ENCODE data around the gene CSF2RB.

CSF2RB gene

DNA sequence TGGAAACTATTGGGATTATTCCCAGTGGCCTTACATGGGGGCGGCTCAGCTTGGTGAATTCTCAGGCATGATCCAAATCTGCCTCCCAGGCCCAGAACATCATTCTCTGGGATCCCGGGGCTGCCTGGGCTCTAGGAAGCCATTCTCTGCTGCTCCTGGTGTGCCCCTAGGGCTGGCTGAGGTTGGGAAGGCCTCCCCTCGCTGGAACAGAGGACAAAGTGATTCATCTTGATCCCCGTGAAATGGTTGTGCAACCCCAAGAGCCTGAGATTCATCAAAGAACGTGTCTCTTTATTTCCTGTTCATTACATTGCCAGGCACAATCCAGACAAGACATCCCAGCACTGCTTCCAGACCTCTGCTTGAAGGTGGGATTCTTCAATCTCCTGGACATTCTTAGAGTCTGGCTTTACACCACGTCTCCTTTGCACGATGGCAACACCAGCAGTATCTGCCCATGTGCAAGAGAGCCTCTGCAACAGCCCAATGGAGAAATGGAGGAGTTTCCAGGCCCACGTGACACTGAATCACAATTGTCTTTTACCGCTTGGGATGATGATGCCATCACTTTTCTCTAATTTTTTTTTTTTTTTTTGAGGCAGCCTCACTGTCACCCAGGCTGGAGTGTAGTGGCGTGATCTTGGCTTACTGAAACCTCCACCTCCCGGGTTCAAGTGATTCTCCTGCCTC, 53.6 kb downstream of the CSF2RB start:
- peaks cover 4% of the 10 kb centered on the region for H3K27me3 Mint-ChIP-seq
- no peak overlapping the region for H3K4me3 Mint-ChIP-seq
- DNase-seq (ENCODE audit: low spot score in 2 of 2) (no peak), ATAC-seq (ENCODE audit: low read depth) (no peak)
- H3K9me3 Mint-ChIP-seq, result no peaks in the 10 kb centered on the region
- peaks cover 4% of the 10 kb centered on the region for H3K4me1 Mint-ChIP-seq
- no peak overlapping the region for H3K27ac Mint-ChIP-seq
- H3K36me3 Mint-ChIP-seq, result no peaks in the 10 kb centered on the region

DNA sequence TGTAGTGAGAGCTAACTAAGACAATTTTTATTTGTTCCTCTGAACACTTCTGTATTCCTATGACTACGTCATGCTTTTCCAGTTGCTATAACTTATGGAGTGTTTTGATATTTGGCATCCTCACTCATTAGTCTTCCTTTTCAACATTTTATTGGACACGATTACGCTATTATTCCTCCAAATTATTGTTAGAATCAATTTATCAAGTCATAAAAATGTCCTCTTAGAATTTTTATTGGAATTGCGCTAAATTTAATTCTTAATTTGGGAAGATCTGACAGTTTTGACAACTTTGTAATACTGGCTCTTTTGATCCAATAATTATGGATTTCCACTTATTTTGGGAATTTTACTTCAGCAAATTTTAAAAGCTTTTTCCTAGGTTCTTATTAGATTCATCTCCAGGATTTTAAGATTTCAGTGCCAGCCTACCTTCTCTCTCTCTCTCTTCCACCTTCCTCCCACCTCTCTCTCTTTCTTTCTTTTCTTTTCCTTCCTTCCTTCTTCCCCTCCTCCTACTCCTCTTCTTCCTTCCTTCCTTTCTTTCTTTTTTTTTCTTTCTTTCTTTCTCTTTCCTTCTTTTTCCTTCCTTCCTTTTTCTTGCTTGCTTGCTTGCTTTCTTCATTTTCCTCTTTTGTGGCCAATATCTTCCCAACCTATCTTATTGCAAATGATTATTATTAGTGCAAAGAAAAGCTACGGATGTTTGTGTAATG, 55.0 kb downstream of the CSF2RB start:
- H3K4me3 Mint-ChIP-seq, result no peak overlapping the region
- ATAC-seq (ENCODE audit: low read depth) (no peak), DNase-seq (ENCODE audit: low spot score in 2 of 2) (no peak)
- peaks cover 2% of the 10 kb centered on the region for H3K4me1 Mint-ChIP-seq
- no peaks in the 10 kb centered on the region for H3K36me3 Mint-ChIP-seq
- no peaks in the 10 kb centered on the region for H3K9me3 Mint-ChIP-seq
- peaks cover 1% of the 10 kb centered on the region for H3K27me3 Mint-ChIP-seq
- H3K27ac Mint-ChIP-seq, result no peak overlapping the region

DNA sequence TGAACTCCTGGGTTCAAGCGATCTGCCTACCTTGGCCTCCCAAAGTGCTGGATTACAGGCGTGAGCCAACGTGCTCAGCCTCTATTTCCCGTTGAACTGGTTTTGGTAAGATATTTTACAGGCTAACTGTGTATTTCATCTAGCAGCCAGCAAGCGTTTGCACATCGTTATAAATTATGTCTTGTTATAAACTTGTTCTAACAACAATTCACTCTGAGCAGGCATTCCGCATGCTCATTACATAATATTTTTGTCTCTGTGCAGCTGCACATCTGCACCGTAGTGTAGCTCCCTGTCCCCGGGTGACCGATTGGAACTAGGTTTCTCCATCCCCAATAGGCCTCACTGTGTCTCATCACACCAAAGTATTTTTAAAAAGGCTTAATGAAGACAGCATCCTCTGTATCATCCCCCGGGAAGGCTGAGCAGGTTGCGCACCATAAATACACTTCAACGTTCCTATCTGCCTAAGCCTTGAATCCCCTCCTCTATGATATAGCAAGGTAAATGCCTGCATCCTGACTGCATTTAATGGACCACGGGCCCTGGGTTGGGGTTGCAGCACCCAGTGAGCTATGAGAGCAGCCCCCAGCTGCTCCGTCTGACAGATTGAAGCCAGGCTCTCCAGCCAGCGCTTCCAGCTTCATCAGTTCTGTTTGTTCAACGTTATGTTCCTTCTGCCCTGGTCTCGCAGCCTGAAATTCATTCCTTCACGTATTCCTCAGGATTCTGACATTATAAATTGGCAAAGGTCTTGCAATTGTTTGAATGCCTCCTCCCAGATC, 58.1 kb downstream of the CSF2RB start:
- no peak for DNase-seq (ENCODE audit: low spot score in 2 of 2)
- Mint-ChIP-seq H3K27me3 (no peaks in the 10 kb centered on the region), H3K27ac (no peak overlapping the region), H3K4me3 (no peak overlapping the region), H3K36me3 (no peaks in the 10 kb centered on the region), H3K4me1 (no peaks in the 10 kb centered on the region), H3K9me3 (no peaks in the 10 kb centered on the region)
- no peak for ATAC-seq (ENCODE audit: low read depth)

DNA sequence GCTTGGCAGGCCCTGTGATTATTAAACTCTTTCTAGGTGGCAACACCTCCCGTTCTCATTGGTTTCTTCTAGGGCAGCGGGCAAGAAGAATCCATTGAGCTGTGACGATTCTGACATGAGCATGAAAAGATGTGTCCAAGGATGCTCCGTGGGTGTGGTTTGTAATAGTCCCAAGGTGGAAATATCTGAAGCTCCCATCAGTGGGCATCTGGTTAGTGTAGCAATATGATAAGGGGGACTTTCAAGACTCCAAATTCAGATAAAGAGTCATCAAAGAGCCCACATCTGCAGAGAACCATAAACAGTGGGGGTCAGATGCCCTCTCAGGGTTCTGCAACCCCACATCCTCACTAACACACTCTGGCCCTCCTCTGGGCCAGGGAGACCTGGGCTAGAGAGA, 63.2 kb downstream of the CSF2RB start:
- H3K4me1 Mint-ChIP-seq, result peaks cover 8% of the 10 kb centered on the region
- H3K36me3 Mint-ChIP-seq, result no peaks in the 10 kb centered on the region
- peaks cover 2% of the 10 kb centered on the region for H3K27me3 Mint-ChIP-seq
- ATAC-seq (ENCODE audit: low read depth) (no peak), DNase-seq (ENCODE audit: low spot score in 2 of 2) (no peak)
- H3K9me3 Mint-ChIP-seq, result no peaks in the 10 kb centered on the region
- no peak overlapping the region for H3K27ac Mint-ChIP-seq
- H3K4me3 Mint-ChIP-seq, result peak overlapping the region; percentile 97

DNA sequence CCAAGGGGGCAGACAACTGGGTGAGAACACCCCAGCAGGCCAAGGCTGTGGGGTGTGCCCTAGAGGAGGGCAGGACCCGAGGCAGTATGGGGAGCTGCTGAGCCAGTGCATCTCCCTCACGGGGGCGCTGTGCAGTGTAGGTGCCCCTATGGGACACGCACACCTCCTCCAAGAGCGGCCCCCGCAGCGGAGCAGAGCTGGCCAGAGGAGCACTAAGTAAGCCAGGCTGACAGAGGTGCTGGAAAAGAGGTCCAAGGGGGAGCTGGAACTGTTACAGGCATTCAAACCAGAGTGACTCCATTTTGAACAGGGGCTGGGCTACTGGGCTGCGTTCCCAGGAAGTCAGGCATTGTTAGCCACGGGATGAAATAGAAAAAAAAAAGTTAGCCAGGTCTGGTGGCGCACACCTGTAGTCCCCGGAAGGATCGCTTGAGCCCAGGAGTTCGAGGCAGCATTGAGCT, 64.0 kb downstream of the CSF2RB start:
- peak; percentile 93 for ATAC-seq (ENCODE audit: low read depth)
- H3K9me3 Mint-ChIP-seq, result no peaks in the 10 kb centered on the region

DNA sequence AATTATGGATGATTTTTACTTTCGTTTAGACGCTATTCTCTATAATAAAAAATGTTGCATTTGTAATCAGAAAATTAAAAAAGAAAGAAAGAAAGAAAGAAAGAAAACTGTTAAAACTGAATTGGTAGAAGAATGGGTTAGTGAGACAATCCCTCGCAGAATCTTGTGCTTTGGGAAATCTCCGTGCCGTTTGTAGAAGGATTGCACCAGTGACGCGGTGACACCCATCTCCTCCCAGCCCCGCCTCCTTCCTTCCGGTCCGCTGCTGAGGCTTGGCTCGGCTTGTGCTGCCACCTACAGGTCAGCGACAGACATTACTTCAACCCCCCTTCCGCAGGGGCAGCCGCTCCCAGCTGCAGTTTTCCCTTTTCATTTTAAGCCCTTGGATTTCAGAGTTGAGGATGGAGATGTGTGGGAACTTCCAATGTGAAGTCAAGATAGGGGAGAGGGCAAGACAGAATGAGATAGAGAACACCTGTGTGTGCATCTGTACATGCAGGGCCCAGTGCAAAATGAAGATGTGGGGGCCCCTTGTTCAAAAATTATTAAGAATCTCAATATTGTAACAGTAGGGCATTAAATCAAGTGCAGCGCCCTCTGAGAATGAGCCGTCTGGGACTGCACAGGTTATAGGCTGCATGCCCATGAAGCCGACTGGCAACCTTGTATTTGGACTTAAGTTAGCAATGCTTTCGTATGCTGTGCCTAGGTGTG, 64.7 kb downstream of the CSF2RB start:
- ATAC-seq (ENCODE audit: low read depth) (peak; percentile 77), DNase-seq (ENCODE audit: low spot score in 2 of 2) (peak; percentile 88 to 90)
- Mint-ChIP-seq H3K4me3 (peak overlapping the region; percentile 97), H3K9me3 (no peaks in the 10 kb centered on the region), H3K27ac (peak overlapping the region; percentile 95), H3K27me3 (peaks cover 7% of the 10 kb centered on the region), H3K36me3 (no peaks in the 10 kb centered on the region), H3K4me1 (peaks cover 8% of the 10 kb centered on the region)

More for the DNA sequence above, 64.0 kb downstream of the CSF2RB start:
- H3K4me3 Mint-ChIP-seq, result peak overlapping the region; percentile 97
- H3K27ac Mint-ChIP-seq, result peak overlapping the region; percentile 95
- DNase-seq (ENCODE audit: low spot score in 2 of 2), result peak; percentile 77 to 78
- H3K27me3 Mint-ChIP-seq, result peaks cover 5% of the 10 kb centered on the region
- H3K4me1 Mint-ChIP-seq, result peaks cover 8% of the 10 kb centered on the region
- no peaks in the 10 kb centered on the region for H3K36me3 Mint-ChIP-seq

DNA sequence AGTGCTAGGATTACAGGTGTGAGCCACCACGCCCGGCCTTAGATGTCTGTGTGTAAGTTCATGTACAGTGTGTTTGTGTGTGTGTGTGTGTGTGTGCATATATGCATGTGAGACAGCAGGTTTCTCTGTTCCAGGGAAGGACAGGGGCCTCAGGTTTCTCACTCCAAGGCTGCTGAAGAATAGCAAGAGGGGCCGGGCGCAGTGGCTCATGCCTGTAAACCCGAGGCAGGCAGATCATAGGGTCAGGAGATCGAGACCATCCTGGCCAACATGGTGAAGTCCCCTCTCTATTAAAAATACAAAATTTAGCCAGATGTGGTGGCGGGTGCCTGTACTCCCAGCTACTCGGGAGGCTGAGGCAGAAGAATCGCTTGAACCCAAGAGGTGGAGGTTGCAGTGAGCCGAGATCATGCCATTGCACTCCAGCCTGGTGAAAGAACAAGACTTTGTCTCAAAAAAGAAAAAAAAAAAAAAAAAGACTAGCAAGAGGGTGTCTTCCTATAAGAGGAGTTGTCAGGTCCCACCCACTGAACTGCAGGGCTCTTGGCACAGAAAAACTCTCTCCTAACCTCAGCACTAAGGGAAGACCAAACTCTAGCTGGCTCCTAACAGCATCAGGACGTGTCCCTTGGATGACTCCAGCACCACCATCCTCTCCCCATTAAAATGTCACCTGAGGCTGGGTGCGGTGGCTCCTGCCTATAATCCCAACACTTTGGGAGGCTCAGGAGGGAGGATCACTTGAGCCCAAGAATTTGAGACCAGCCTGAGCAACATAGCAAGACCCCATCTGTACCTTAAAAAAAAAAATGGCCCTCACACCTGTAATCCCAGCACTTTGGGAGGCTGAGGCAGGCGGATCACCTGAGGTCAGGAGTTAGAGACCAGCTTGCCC, 65.8 kb downstream of the CSF2RB start:
- Mint-ChIP-seq H3K36me3 (no peaks in the 10 kb centered on the region), H3K27me3 (peaks cover 10% of the 10 kb centered on the region), H3K27ac (no peak overlapping the region), H3K4me1 (peaks cover 8% of the 10 kb centered on the region), H3K9me3 (no peaks in the 10 kb centered on the region), H3K4me3 (no peak overlapping the region)
- no peak for ATAC-seq (ENCODE audit: low read depth)
- no peak for DNase-seq (ENCODE audit: low spot score in 2 of 2)

DNA sequence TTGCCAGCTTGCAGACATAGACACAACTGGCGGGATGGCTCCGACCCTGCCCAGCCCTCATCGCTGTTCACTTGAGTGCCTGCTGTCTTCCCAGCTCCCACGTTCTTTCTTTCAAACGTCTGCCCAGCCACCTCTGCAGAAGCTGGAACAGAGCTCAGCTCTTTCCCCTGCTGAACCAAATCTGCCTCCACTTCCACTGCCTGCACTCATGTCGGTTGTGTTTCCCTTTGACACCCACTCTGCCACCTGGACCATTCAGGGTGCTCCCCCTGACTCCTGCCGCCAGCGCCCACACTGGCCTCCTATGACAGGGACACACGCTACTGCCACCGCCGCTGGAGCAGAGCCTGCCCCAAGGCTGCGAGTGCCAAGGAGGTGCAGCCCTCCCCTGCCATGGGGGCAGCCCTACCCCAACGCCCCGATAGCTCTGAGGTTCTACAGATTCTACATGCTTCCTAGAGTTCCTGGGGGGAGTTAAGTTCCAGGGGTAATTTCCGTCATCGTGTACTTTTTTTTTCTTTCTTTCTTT, 67.9 kb downstream of the CSF2RB start:
- ATAC-seq (ENCODE audit: low read depth) (no peak), DNase-seq (ENCODE audit: low spot score in 2 of 2) (no peak)
- no peak overlapping the region for H3K27ac Mint-ChIP-seq
- H3K36me3 Mint-ChIP-seq, result no peaks in the 10 kb centered on the region
- H3K4me3 Mint-ChIP-seq, result no peak overlapping the region
- peaks cover 17% of the 10 kb centered on the region for H3K27me3 Mint-ChIP-seq
- peaks cover 8% of the 10 kb centered on the region for H3K4me1 Mint-ChIP-seq
- no peaks in the 10 kb centered on the region for H3K9me3 Mint-ChIP-seq

DNA sequence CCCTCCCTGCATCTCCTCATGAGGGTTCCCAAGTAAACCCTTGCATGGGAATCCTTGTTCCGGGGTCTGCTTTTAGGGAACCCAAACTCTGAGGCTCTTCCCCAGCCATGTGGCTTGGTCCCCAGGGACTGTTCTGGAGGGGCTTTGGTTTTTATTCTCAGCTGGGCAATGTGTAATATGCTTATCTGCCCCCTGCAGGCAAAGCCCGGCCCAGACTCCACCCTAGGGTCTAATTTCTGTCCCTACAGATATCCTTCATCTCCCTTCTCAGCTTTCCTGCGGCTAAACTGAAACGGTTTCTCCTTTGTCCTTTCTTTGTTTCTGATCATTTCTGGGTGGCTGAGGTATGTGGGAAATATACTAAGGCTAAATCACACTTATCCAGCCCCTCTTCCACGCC, 68.7 kb downstream of the CSF2RB start:
- no peak for DNase-seq (ENCODE audit: low spot score in 2 of 2)
- H3K36me3 Mint-ChIP-seq, result no peaks in the 10 kb centered on the region
- no peak for ATAC-seq (ENCODE audit: low read depth)
- H3K4me3 Mint-ChIP-seq, result no peak overlapping the region
- H3K4me1 Mint-ChIP-seq, result peaks cover 7% of the 10 kb centered on the region
- peaks cover 17% of the 10 kb centered on the region for H3K27me3 Mint-ChIP-seq
- no peaks in the 10 kb centered on the region for H3K9me3 Mint-ChIP-seq
- no peak overlapping the region for H3K27ac Mint-ChIP-seq

DNA sequence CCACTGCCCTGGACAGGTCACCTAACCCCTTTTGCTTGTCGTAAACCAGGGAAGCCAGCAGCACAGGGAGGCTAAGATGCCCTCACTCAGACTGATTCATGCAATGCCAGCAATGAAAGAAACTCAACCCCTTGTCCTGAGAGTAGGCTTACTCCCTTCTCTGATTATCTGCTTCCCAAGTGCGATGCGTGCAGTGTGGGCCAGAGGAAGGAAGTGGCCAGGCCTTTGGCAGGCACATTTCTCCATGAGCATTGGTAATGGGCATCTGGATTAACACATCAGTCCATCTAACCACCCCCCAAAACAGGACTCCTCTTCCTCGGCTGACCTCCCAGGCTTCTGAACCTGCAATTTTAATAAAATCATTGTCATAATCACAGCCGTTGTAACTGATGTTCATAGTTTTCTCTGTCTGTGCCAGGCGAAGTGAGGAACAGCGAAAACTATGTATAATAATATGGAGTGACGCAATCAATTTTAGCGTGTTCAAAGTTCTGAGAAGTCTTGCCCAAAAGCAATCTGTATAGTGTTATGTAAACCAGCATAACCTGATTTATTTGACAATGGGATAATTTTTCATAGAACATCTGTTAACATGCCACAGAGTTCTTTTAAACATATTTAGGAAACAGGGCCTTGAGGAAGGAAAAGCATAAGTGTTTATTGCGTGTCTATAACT, 71.9 kb downstream of the CSF2RB start:
- Mint-ChIP-seq H3K4me3 (no peak overlapping the region), H3K9me3 (no peaks in the 10 kb centered on the region), H3K27me3 (peaks cover 28% of the 10 kb centered on the region), H3K4me1 (no peaks in the 10 kb centered on the region), H3K36me3 (no peaks in the 10 kb centered on the region), H3K27ac (no peak overlapping the region)
- ATAC-seq (ENCODE audit: low read depth) (no peak), DNase-seq (ENCODE audit: low spot score in 2 of 2) (no peak)

DNA sequence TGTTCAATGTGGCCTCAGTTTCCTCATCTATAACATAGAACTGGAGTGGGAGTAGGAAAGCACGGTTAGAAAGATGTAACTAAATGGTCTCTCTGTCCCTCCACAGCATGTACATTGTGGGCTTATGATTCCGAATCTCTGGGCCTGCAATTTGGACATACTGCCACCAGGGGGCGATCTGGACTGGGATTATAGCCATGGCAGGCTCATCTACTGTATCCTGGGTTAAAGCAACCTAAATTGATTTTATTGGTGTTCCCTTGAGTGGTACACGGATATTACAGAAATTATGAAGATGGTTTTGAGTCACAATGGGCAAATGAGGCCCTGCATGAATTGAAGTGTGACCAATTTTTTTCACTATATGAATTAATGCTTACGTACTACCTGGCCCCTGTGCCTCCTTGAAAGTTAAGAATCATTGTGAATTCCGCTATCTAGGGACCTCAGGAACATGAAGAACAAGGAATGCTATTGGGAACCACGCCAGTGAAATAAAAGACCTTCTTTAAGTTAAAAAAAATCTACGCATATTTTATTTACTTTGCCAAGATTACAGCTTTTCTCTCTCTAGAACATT, 72.9 kb downstream of the CSF2RB start:
- ATAC-seq (ENCODE audit: low read depth) (no peak), DNase-seq (ENCODE audit: low spot score in 2 of 2) (no peak)
- H3K9me3 Mint-ChIP-seq, result no peaks in the 10 kb centered on the region
- H3K4me3 Mint-ChIP-seq, result no peak overlapping the region
- H3K4me1 Mint-ChIP-seq, result no peaks in the 10 kb centered on the region
- H3K36me3 Mint-ChIP-seq, result no peaks in the 10 kb centered on the region
- no peak overlapping the region for H3K27ac Mint-ChIP-seq
- H3K27me3 Mint-ChIP-seq, result peaks cover 34% of the 10 kb centered on the region

DNA sequence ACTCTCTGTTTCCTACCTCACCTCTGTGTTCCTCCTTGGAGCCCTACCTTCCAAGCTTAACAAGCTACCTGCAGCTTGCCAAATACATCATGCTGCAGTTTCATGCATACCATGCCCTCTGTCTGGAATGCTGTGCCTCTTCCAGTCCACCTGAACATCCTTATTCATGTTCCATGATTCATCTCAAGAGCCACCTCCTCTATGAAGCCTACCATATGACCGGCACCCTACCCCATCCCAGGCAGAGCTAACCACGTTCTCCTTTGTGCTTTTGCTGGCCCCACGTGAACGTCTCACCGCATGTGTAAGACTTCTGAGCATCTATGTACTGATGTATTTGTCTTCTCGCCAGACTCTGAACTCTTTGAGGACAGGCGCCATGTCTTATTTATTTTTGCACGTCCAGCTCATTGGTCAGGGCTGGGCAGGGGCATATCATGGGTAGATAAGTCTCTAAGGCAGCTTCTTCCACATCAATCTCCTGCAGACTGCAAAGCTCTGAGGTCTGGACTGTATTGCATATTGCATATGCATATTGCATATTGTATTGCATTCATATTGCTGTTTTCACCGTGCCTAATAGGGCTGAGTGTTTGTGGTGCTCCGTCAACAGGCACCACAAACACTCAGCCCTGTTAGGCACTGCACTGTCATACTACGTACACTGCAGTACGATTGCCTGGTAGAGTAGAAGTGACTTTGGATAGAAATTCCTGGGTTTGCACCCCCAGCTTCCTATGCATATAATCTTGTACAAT, 74.8 kb downstream of the CSF2RB start:
- Mint-ChIP-seq H3K27ac (no peak overlapping the region), H3K9me3 (no peaks in the 10 kb centered on the region), H3K4me3 (no peak overlapping the region), H3K4me1 (no peaks in the 10 kb centered on the region), H3K36me3 (no peaks in the 10 kb centered on the region), H3K27me3 (peaks cover 30% of the 10 kb centered on the region)
- ATAC-seq (ENCODE audit: low read depth) (no peak), DNase-seq (ENCODE audit: low spot score in 2 of 2) (no peak)

All from memory B cell (primary cell).